HEK293 (cell line): ENCODE measurements around the gene BID.

Source experiments
- CTCF ChIA-PET: fragments of 350-600 bp; formaldehyde crosslinking; extraction: SDS; loops from one replicate; lab custom pipeline; 2021; ENCODE audit warnings: antibody characterized with exemption; lab: Yijun Ruan, JAX
- POLR2A ChIA-PET: fragments of 300-600 bp; formaldehyde crosslinking; extraction: SDS; loops from one replicate; lab custom pipeline; 2020; ENCODE audit warnings: antibody characterized with exemption, inconsistent platforms; lab: Yijun Ruan, JAX
- H3K27ac ChIP-seq: fragments of 200-500 bp; sonication (Bioruptor generic); 2 replicates; pipeline ENCODE4 v1.5.1; 2014; ENCODE audit warnings: low read depth, low read length, control low read depth, inconsistent platforms; ENCODE audit errors: extremely low read depth
- H3K36me3 ChIP-seq, 2 experiments: fragments of 200-500 bp in 1 of 2; sonication (Bioruptor generic) in 1 of 2; 1 replicate in 1 of 2; 2 replicates in 1 of 2; pipeline ENCODE4 v1.5.1; 2014 to 2017; ENCODE audit warnings: inconsistent platforms in 2 of 2, low read length in 2 of 2; ENCODE audit not compliant: control insufficient read depth in 2 of 2, insufficient read depth in 1 of 2
- H3K4me1 ChIP-seq: fragments of 200-500 bp; sonication (Bioruptor generic); 2 replicates; pipeline ENCODE4 v1.5.1; 2014; ENCODE audit warnings: mild to moderate bottlenecking, low read length, inconsistent platforms; ENCODE audit not compliant: control insufficient read depth, insufficient read depth
- H3K4me3 ChIP-seq: 2 replicates; pipeline ENCODE4 v1.5.1; 2011; ENCODE audit warnings: low read depth, mild to moderate bottlenecking, control low read depth, low read length, moderate library complexity
- H3K9me3 ChIP-seq: fragments of 200-500 bp; sonication (Bioruptor generic); 2 replicates; pipeline ENCODE4 v1.5.1; 2014; ENCODE audit warnings: low read depth, low read length, inconsistent platforms; ENCODE audit not compliant: control insufficient read depth, insufficient read depth
- GLIS1 ChIP-seq: fragments of 450-650 bp; formaldehyde crosslinking; IDR thresholded peaks from 2 replicates; pipeline ENCODE4 v1.5.1; 2016; ENCODE audit warnings: missing biosample characterization, missing genetic modification characterization
- GLIS2 ChIP-seq: fragments of 450-650 bp; formaldehyde crosslinking; IDR thresholded peaks from 2 replicates; pipeline ENCODE4 v1.5.1; 2016; ENCODE audit warnings: missing biosample characterization, missing genetic modification characterization
- KLF9 ChIP-seq: fragments of 450-650 bp; formaldehyde crosslinking; IDR thresholded peaks from 2 replicates; pipeline ENCODE4 v1.5.1; 2016; ENCODE audit warnings: missing biosample characterization, missing genetic modification characterization, low read depth
- SCRT2 ChIP-seq: fragments of 450-650 bp; formaldehyde crosslinking; IDR thresholded peaks from 2 replicates; pipeline ENCODE4 v1.5.1; 2016; ENCODE audit warnings: missing biosample characterization, missing genetic modification characterization
- SP2 ChIP-seq: fragments of 450-650 bp; formaldehyde crosslinking; IDR thresholded peaks from 2 replicates; pipeline ENCODE4 v1.5.1; 2016; ENCODE audit warnings: missing biosample characterization, missing genetic modification characterization
- SP7 ChIP-seq: fragments of 450-650 bp; formaldehyde crosslinking; IDR thresholded peaks from 2 replicates; pipeline ENCODE4 v1.5.1; 2016; ENCODE audit warnings: missing biosample characterization, missing genetic modification characterization
- ZBTB17 ChIP-seq: fragments of 450-650 bp; formaldehyde crosslinking; IDR thresholded peaks from 2 replicates; pipeline ENCODE4 v1.5.1; 2016; ENCODE audit warnings: missing biosample characterization, missing genetic modification characterization
- ZBTB26 ChIP-seq: fragments of 450-650 bp; formaldehyde crosslinking; optimal IDR thresholded peaks from 2 replicates; pipeline ENCODE3; 2016; ENCODE audit warnings: missing biosample characterization, mild to moderate bottlenecking, missing genetic modification characterization
- ZBTB8A ChIP-seq: fragments of 450-650 bp; formaldehyde crosslinking; IDR thresholded peaks from 2 replicates; pipeline ENCODE4 v1.5.1; 2016; ENCODE audit warnings: missing biosample characterization, missing genetic modification characterization
- ZFHX2 ChIP-seq: fragments of 450-650 bp; formaldehyde crosslinking; conservative IDR thresholded peaks from 2 replicates; pipeline ENCODE4 v1.5.1; 2016; ENCODE audit warnings: missing biosample characterization, missing genetic modification characterization
- ZFP41 ChIP-seq: fragments of 450-650 bp; formaldehyde crosslinking; IDR thresholded peaks from 2 replicates; pipeline ENCODE4 v1.5.1; 2016; ENCODE audit warnings: missing biosample characterization, missing genetic modification characterization, borderline replicate concordance
- ZNF155 ChIP-seq: fragments of 450-650 bp; formaldehyde crosslinking; IDR thresholded peaks from 2 replicates; pipeline ENCODE4 v1.5.1; 2016; ENCODE audit warnings: missing biosample characterization, missing genetic modification characterization
- ZNF24 ChIP-seq: fragments of 450-650 bp; formaldehyde crosslinking; IDR thresholded peaks from 2 replicates; pipeline ENCODE4 v1.5.1; 2016; ENCODE audit warnings: missing biosample characterization, missing genetic modification characterization
- ZNF335 ChIP-seq: fragments of 450-650 bp; formaldehyde crosslinking; conservative IDR thresholded peaks from 2 replicates; pipeline ENCODE4 v1.5.1; 2016; ENCODE audit warnings: missing biosample characterization, missing genetic modification characterization
- ZNF398 ChIP-seq: fragments of 450-650 bp; formaldehyde crosslinking; IDR thresholded peaks from 2 replicates; pipeline ENCODE4 v1.5.1; 2017; ENCODE audit warnings: missing biosample characterization, missing genetic modification characterization
- ZNF660 ChIP-seq: fragments of 450-650 bp; IDR thresholded peaks from 2 replicates; pipeline ENCODE4 v1.5.1; 2018; ENCODE audit warnings: missing biosample characterization, mild to moderate bottlenecking, missing genetic modification characterization
- ZNF76 ChIP-seq: fragments of 450-650 bp; formaldehyde crosslinking; IDR thresholded peaks from 2 replicates; pipeline ENCODE4; 2016; ENCODE audit warnings: low read depth, missing biosample characterization, missing genetic modification characterization, borderline replicate concordance
- TF ChIP-seq, protein P1 (sequence below): fragments of 450-650 bp; formaldehyde crosslinking; IDR thresholded peaks from 2 replicates; pipeline ENCODE4 v1.5.1; 2016; ENCODE audit warnings: missing biosample characterization, missing genetic modification characterization
- TF ChIP-seq, protein P2 (sequence below): fragments of 450-650 bp; formaldehyde crosslinking; IDR thresholded peaks from 2 replicates; pipeline ENCODE4 v1.5.1; 2016; ENCODE audit warnings: missing biosample characterization, missing genetic modification characterization

The BID gene

GRCh38 chr22:17774926-17775685 is 837 bp upstream of the BID start:
- Histone ChIP-seq H3K27ac (no peak overlapping the region; the same call in 1 of the 2 replicates), H3K9me3 (no peaks in the 10 kb centered on the region), H3K4me1 (peaks cover 5% of the 10 kb centered on the region), H3K36me3 (peaks cover 0 to 7% of the 10 kb centered on the region in 2 experiments; a peak in 1 of 3 replicates), H3K4me3 (no peak overlapping the region)
- ChIA-PET CTCF (interaction anchor here (0.6 to 3.7 kb wide), 2 partner anchors 33 to 54 kb away, joined by 5 to 23 read pairs; no protein-coding TSS in a partner anchor), POLR2A (no interaction called here)
- TF ChIP-seq ZNF335 (0 out of 2 replicates have a peak, but pooled peaks have one; percentile 40), ZFHX2 (tag by site-specific recombination) (no peak)
- TF ChIP-seq, all 188 proteins: peak for 1

GRCh38 chr22:17773606-17774205 is 563 bp downstream of the BID start:
- Histone ChIP-seq H3K4me3 (peak overlapping the region; percentile 61), H3K4me1 (peaks cover 5% of the 10 kb centered on the region), H3K36me3 (peaks cover 0 to 7% of the 10 kb centered on the region in 2 experiments; a peak in 1 of 3 replicates), H3K9me3 (no peaks in the 10 kb centered on the region), H3K27ac (peak overlapping the region; percentile 83; the same call in 1 of the 2 replicates)
- TF ChIP-seq SP2 (tag by site-specific recombination) (peak; percentile 42), ZNF24 (tag by site-specific recombination) (peak; percentile 47; the same call in 1 of the 2 replicates), ZBTB8A (no peak), ZBTB17 (tag by site-specific recombination) (peak; percentile 71), ZNF335 (peak; percentile 40), GLIS1 (peak; percentile 44), ZNF76 (tag by site-specific recombination) (peak; percentile 77; the same call in 1 of the 2 replicates), ZFP41 (tag by site-specific recombination) (no peak), SCRT2 (tag by site-specific recombination) (peak; percentile 85), ZNF398 (tag by site-specific recombination) (0 out of 2 replicates have a peak, but pooled peaks have one; percentile 16), KLF9 (peak; percentile 23; the same call in 1 of the 2 replicates), ZBTB26 (tag by site-specific recombination) (peak; percentile 48), GLIS2 (peak; percentile 18; the same call in 1 of the 2 replicates), ZNF155 (no peak), SP7 (tag by site-specific recombination) (0 out of 2 replicates have a peak, but pooled peaks have one; percentile 14), ZNF660 (0 out of 2 replicates have a peak, but pooled peaks have one; percentile 4)
- TF ChIP-seq, protein P1, sequence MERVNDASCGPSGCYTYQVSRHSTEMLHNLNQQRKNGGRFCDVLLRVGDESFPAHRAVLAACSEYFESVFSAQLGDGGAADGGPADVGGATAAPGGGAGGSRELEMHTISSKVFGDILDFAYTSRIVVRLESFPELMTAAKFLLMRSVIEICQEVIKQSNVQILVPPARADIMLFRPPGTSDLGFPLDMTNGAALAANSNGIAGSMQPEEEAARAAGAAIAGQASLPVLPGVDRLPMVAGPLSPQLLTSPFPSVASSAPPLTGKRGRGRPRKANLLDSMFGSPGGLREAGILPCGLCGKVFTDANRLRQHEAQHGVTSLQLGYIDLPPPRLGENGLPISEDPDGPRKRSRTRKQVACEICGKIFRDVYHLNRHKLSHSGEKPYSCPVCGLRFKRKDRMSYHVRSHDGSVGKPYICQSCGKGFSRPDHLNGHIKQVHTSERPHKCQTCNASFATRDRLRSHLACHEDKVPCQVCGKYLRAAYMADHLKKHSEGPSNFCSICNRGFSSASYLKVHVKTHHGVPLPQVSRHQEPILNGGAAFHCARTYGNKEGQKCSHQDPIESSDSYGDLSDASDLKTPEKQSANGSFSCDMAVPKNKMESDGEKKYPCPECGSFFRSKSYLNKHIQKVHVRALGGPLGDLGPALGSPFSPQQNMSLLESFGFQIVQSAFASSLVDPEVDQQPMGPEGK (tag by site-specific recombination), result peak; percentile 41
- TF ChIP-seq, protein P2, sequence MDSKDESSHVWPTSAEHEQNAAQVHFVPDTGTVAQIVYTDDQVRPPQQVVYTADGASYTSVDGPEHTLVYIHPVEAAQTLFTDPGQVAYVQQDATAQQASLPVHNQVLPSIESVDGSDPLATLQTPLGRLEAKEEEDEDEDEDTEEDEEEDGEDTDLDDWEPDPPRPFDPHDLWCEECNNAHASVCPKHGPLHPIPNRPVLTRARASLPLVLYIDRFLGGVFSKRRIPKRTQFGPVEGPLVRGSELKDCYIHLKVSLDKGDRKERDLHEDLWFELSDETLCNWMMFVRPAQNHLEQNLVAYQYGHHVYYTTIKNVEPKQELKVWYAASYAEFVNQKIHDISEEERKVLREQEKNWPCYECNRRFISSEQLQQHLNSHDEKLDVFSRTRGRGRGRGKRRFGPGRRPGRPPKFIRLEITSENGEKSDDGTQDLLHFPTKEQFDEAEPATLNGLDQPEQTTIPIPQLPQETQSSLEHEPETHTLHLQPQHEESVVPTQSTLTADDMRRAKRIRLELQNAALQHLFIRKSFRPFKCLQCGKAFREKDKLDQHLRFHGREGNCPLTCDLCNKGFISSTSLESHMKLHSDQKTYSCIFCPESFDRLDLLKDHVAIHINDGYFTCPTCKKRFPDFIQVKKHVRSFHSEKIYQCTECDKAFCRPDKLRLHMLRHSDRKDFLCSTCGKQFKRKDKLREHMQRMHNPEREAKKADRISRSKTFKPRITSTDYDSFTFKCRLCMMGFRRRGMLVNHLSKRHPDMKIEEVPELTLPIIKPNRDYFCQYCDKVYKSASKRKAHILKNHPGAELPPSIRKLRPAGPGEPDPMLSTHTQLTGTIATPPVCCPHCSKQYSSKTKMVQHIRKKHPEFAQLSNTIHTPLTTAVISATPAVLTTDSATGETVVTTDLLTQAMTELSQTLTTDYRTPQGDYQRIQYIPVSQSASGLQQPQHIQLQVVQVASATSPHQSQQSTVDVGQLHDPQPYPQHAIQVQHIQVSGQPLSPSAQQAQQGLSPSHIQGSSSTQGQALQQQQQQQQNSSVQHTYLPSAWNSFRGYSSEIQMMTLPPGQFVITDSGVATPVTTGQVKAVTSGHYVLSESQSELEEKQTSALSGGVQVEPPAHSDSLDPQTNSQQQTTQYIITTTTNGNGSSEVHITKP (tag by site-specific recombination), result no peak
- CTCF ChIA-PET, result interaction anchor here (0.6 to 3.7 kb wide), 2 partner anchors 32 to 394 kb away, joined by 6 to 23 read pairs; no protein-coding TSS in a partner anchor
- POLR2A ChIA-PET, result interaction anchor here (0.6 to 1.4 kb wide), 10 partner anchors 11 to 498 kb away, joined by 3 to 9 read pairs (median 3); no protein-coding TSS in a partner anchor
